ENCODE results near the gene TOX3. TPM values are rescaled to one million over a fixed set of nuclear protein-coding genes. Genes with fewer than 3 reads are reported as not detected.

TOX3 gene
- total and polyA plus RNA-seq, 2 of the 13 experiments (the other 11 are each of a cell fraction or from before 2014, with no cell fraction given), result 14.5 to 98.6 TPM

DNA sequence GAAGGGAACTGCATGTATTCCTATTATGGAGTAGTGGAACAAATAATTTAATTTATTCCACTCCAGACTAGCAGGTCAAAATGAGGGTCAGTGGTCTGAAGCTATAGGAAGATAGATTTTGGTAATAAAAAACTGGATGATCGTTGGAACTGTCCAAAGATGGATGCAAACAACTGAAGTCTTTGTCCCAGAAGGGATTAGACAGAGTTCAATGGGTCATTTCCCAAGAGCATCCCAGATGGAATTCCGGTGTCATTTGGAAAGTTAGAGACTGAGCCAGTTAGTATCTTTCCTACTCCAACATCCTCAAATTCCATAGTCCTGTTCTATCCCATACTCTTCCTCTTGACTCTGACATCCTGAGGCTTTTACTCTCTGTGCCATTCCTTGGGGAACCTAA lies 22.8 kb upstream of the TOX3 start (continued):
- TF ChIP-seq FOXP4 (CRISPR knock-in tag; IDR thresholded peaks at IDR 0.05), result peak; percentile 47; the same call in 1 of the 2 replicates
- TF ChIP-seq ARID5B (CRISPR knock-in tag; IDR thresholded peaks at IDR 0.05), result peak; percentile 66
- TF ChIP-seq TEAD3 (CRISPR knock-in tag; optimal IDR thresholded peaks at IDR 0.05; ENCODE audit: borderline replicate concordance), result peak; percentile 68
- TF ChIP-seq PITX1 (CRISPR knock-in tag; IDR thresholded peaks at IDR 0.05), result peak; percentile 87
- TF ChIP-seq HNRNPH1 (optimal IDR thresholded peaks at IDR 0.05; ENCODE audit: low read depth, low read length), result no peak
- no peak for TF ChIP-seq ZNF350 (CRISPR knock-in tag; IDR thresholded peaks at IDR 0.05; ENCODE audit: borderline replicate concordance, low read depth)
- TF ChIP-seq CEBPG (CRISPR knock-in tag; IDR thresholded peaks at IDR 0.05), result 0 out of 2 replicates have a peak, but pooled peaks have one; percentile 31
- 0 out of 4 replicates have a peak, but pooled peaks of 1 of the 2 experiments have one; percentile 52 for TF ChIP-seq REST (IDR thresholded peaks at IDR 0.05; ENCODE audit: borderline replicate concordance in 1 of 2, low read depth in 1 of 2, low read length in 2 of 2)
- peak; percentile 50 for TF ChIP-seq PHF21A (CRISPR knock-in tag; IDR thresholded peaks at IDR 0.05)
- TF ChIP-seq MTF1 (CRISPR knock-in tag; IDR thresholded peaks at IDR 0.05), result no peak
- TF ChIP-seq RCOR2 (CRISPR knock-in tag; IDR thresholded peaks at IDR 0.05), result peak; percentile 49; the same call in 1 of the 2 replicates
- TF ChIP-seq GPN1 (CRISPR knock-in tag; IDR thresholded peaks at IDR 0.05; ENCODE audit: borderline replicate concordance), result no peak
- peak; percentile 29; the same call in 1 of the 2 replicates for TF ChIP-seq SAP130 (CRISPR knock-in tag; IDR thresholded peaks at IDR 0.05; ENCODE audit: low read depth)
- TF ChIP-seq LCORL (IDR thresholded peaks at IDR 0.05), result no peak
- peak; percentile 22; the same call in 1 of the 2 replicates for TF ChIP-seq LCORL (CRISPR knock-in tag; IDR thresholded peaks at IDR 0.05)
- TF ChIP-seq ZNF644 (CRISPR knock-in tag; IDR thresholded peaks at IDR 0.05; ENCODE audit: low read depth), result peak; percentile 72; the same call in 1 of the 2 replicates
- TF ChIP-seq NR2F6 (IDR thresholded peaks at IDR 0.05), result peak; percentile 75
- TF ChIP-seq NR2F6 (CRISPR knock-in tag; IDR thresholded peaks at IDR 0.05), result peak; percentile 82
- TF ChIP-seq HNF4A (CRISPR knock-in tag; IDR thresholded peaks at IDR 0.05), result peak; percentile 87
- TF ChIP-seq CEBPB (IDR thresholded peaks at IDR 0.05; ENCODE audit: borderline replicate concordance, low read depth, low read length), result 0 out of 2 replicates have a peak, but pooled peaks have one; percentile 4
- TF ChIP-seq GATAD2A (CRISPR knock-in tag; IDR thresholded peaks at IDR 0.05), result 0 out of 2 replicates have a peak, but pooled peaks have one; percentile 34
- TF ChIP-seq SOX6 (IDR thresholded peaks at IDR 0.05), result no peak
- peak; percentile 52 for TF ChIP-seq SOX6 (CRISPR knock-in tag; IDR thresholded peaks at IDR 0.05)
- 0 out of 2 replicates have a peak, but pooled peaks have one; percentile 41 for TF ChIP-seq ZNF605 (CRISPR knock-in tag; IDR thresholded peaks at IDR 0.05)
- no peak for TF ChIP-seq ZNF839 (CRISPR knock-in tag; IDR thresholded peaks at IDR 0.05; ENCODE audit: borderline replicate concordance)
